ENCODE measurements around the gene TTYH3. TPM values are rescaled to one million over a fixed set of nuclear protein-coding genes. Genes with fewer than 3 reads are reported as not detected.

The TTYH3 gene
- total and polyA plus RNA-seq, 2 of the 13 experiments (the other 11 are each of a cell fraction or from before 2014, with no cell fraction given): 26.3 to 50.0 TPM

DNA sequence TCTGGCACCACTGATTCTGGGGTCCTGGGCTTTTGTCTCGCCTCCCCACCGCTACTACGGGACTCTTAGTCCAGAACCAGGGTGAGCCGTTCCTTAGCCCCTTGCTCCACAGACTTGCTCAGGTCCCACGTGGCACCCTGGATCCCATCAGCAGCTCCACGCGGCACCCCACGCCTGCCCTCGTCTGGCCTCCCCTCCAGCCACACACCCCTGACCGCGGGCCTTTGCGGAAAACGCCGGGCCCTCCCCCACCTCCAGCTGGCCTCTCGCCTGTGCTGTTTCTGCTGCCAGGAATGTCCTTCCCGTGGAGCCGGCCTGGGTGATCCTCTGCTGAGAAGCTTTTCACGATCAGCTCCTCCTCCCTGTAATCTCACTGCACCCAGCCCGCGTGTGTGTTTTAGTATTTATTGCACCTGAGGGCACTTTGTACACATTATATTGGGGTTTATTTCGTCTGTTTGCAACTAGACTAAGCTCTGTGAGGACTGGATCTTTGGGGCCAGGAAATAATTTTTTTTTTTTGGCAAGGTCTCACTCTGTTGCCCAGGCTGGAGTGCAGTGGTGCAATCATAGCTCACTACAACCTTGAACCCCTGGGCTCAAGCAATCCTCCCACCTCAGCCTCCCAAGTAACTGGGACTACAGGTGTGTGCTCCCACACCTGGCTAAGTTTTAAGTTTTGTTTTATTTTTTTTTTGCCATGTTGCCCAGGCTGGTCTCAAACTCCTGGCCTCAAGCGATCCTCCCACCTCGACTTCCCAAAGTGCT is 10.5 kb upstream of the TTYH3 start (continued):
- TF ChIP-seq, protein P1, sequence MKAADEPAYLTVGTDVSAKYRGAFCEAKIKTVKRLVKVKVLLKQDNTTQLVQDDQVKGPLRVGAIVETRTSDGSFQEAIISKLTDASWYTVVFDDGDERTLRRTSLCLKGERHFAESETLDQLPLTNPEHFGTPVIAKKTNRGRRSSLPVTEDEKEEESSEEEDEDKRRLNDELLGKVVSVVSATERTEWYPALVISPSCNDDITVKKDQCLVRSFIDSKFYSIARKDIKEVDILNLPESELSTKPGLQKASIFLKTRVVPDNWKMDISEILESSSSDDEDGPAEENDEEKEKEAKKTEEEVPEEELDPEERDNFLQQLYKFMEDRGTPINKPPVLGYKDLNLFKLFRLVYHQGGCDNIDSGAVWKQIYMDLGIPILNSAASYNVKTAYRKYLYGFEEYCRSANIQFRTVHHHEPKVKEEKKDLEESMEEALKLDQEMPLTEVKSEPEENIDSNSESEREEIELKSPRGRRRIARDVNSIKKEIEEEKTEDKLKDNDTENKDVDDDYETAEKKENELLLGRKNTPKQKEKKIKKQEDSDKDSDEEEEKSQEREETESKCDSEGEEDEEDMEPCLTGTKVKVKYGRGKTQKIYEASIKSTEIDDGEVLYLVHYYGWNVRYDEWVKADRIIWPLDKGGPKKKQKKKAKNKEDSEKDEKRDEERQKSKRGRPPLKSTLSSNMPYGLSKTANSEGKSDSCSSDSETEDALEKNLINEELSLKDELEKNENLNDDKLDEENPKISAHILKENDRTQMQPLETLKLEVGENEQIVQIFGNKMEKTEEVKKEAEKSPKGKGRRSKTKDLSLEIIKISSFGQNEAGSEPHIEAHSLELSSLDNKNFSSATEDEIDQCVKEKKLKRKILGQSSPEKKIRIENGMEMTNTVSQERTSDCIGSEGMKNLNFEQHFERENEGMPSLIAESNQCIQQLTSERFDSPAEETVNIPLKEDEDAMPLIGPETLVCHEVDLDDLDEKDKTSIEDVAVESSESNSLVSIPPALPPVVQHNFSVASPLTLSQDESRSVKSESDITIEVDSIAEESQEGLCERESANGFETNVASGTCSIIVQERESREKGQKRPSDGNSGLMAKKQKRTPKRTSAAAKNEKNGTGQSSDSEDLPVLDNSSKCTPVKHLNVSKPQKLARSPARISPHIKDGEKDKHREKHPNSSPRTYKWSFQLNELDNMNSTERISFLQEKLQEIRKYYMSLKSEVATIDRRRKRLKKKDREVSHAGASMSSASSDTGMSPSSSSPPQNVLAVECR (CRISPR knock-in tag; IDR thresholded peaks at IDR 0.05; ENCODE audit: borderline replicate concordance): peak; percentile 33
- TF ChIP-seq, protein P2, sequence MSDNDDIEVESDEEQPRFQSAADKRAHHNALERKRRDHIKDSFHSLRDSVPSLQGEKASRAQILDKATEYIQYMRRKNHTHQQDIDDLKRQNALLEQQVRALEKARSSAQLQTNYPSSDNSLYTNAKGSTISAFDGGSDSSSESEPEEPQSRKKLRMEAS (IDR thresholded peaks at IDR 0.05): peak; percentile 81
- TF ChIP-seq ZNF547 (CRISPR knock-in tag; IDR thresholded peaks at IDR 0.05) (no peak), ZNF670 (CRISPR knock-in tag; IDR thresholded peaks at IDR 0.05; ENCODE audit: borderline replicate concordance) (peak; percentile 9; the same call in 1 of the 2 replicates), SPEN (CRISPR knock-in tag; IDR thresholded peaks at IDR 0.05; ENCODE audit: low read depth) (0 out of 2 replicates have a peak, but pooled peaks have one; percentile 51), AKNA (CRISPR knock-in tag; IDR thresholded peaks at IDR 0.05; ENCODE audit: borderline replicate concordance) (no peak), RBFOX2 (IDR thresholded peaks at IDR 0.05; ENCODE audit: low read depth, low read length) (0 out of 2 replicates have a peak, but pooled peaks have one; percentile 25), ZNF460 (CRISPR knock-in tag; IDR thresholded peaks at IDR 0.05; ENCODE audit: borderline replicate concordance) (peak; percentile 82; the same call in 1 of the 2 replicates), THAP11 (CRISPR knock-in tag; IDR thresholded peaks at IDR 0.05) (no peak), KMT2A (CRISPR knock-in tag; IDR thresholded peaks at IDR 0.05) (0 out of 2 replicates have a peak, but pooled peaks have one; percentile 10)
- TF ChIP-seq, protein P3, sequence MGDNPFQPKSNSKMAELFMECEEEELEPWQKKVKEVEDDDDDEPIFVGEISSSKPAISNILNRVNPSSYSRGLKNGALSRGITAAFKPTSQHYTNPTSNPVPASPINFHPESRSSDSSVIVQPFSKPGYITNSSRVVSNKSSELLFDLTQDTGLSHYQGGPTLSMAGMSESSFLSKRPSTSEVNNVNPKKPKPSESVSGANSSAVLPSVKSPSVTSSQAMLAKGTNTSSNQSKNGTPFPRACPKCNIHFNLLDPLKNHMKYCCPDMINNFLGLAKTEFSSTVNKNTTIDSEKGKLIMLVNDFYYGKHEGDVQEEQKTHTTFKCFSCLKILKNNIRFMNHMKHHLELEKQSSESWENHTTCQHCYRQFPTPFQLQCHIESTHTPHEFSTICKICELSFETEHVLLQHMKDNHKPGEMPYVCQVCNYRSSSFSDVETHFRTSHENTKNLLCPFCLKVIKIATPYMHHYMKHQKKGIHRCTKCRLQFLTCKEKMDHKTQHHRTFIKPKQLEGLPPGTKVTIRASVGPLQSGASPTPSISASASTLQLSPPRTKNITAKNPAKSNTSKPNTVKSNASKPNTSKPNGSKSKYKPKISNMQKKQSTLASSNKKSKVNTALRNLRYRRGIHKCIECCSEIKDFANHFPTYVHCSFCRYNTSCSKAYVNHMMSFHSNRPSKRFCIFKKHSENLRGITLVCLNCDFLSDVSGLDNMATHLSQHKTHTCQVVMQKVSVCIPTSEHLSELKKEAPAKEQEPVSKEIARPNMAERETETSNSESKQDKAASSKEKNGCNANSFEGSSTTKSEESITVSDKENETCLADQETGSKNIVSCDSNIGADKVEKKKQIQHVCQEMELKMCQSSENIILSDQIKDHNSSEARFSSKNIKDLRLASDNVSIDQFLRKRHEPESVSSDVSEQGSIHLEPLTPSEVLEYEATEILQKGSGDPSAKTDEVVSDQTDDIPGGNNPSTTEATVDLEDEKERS (CRISPR knock-in tag; IDR thresholded peaks at IDR 0.05): peak; percentile 85; the same call in 1 of the 2 replicates

All from HepG2 (cell line).